ENCODE measurements around the gene XXYLT1.
A peak's percentile ranks its signal among the peaks of the same experiment; 100 is the strongest.

XXYLT1 gene

DNA sequence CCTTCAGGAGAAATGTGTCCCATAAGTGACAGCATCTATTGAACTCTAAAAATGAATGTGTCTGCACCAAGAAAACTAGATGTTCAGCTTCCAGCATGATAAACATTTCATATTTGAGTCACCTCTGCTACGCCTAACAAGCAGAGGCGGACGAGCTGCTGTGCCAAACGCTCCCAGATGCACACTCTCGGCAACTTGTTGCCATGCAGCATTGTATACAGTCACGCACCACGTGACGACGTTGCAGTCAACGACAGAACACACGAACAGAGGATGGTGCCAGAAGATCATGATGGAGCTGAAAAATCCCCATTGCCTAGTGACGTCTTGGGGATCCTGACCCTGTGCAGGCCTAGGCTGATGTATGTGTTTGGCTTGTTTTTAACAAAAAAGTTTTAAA is 137.5 kb downstream of the XXYLT1 start:
- no peaks in the 10 kb centered on the region for H3K27me3 ChIP-seq
- H3K36me3 ChIP-seq: no peaks in the 10 kb centered on the region
- peaks cover 22 to 37% (median 27%) of the 10 kb centered on the region in 10 experiments for H3K4me1 ChIP-seq
- H3K27ac ChIP-seq: no peak overlapping the region
- 0 out of 22 replicates have a peak overlapping the region, but pooled peaks of 1 of the 11 experiments have one; percentile 23 for H3K9ac ChIP-seq
- no peak overlapping the region for H3K4me3 ChIP-seq
- TF ChIP-seq Cebpa-rat (IDR thresholded peaks at IDR 0.05): no peak
- H4K20me1 ChIP-seq: peaks cover 0 to 18% (median 0%) of the 10 kb centered on the region in 11 experiments; a peak in 4 of 22 replicates
- H3K9me3 ChIP-seq (replicated peaks in 1 of 11): no peaks in the 10 kb centered on the region; a peak in 1 of 22 replicates
- no peak overlapping the region for H3K4me2 ChIP-seq

GRCh38 chr3:195133013-195133412 is 137.9 kb downstream of the XXYLT1 start:
- peaks cover 22 to 41% (median 28%) of the 10 kb centered on the region in 10 experiments for H3K4me1 ChIP-seq

DNA sequence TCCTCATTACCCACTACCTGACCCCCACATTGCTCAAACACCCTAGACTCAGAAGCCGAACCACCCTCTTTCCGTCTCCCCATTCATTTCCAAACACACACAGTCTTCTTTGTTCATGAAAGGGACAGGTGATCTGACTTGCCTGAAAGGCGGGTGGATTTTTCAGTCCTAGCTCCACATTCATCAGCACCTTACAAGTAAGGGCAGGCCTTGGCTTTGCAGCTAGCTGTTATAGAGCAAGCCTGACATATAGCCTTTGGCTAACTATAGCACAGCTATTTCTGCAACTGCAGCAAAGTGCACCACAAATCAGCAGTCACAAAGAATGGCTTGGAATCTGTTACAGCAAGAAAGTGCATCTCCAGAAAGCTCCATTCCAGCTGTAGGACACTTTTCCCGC is 139.8 kb downstream of the XXYLT1 start:
- H3K4me2 ChIP-seq: no peak overlapping the region

More at GRCh38 chr3:195133013-195133412, 137.9 kb downstream of the XXYLT1 start:
- Histone ChIP-seq H3K9ac (no peak overlapping the region), H3K36me3 (no peaks in the 10 kb centered on the region), H3K9me3 (replicated peaks in 1 of 11) (no peaks in the 10 kb centered on the region; a peak in 1 of 22 replicates), H3K27me3 (no peaks in the 10 kb centered on the region), H3K27ac (no peak overlapping the region), H3K4me3 (no peak overlapping the region), H3K4me2 (no peak overlapping the region), H4K20me1 (peaks cover 0 to 18% (median 0%) of the 10 kb centered on the region in 11 experiments; a peak in 4 of 22 replicates)
- TF ChIP-seq Cebpa-rat (IDR thresholded peaks at IDR 0.05): no peak

GRCh38 chr3:195129644-195130492 is 141.1 kb downstream of the XXYLT1 start:
- Histone ChIP-seq H3K27me3 (peaks cover 0 to 6% (median 0%) of the 10 kb centered on the region in 11 experiments; a peak in 1 of 22 replicates), H4K20me1 (peaks cover 0 to 8% (median 0%) of the 10 kb centered on the region in 11 experiments; a peak in 3 of 22 replicates), H3K9ac (no peak overlapping the region), H3K4me1 (peaks cover 33 to 48% (median 38%) of the 10 kb centered on the region in 10 experiments), H3K27ac (no peak overlapping the region), H3K36me3 (no peaks in the 10 kb centered on the region), H3K4me3 (no peak overlapping the region), H3K4me2 (peak overlapping the region in 3 of 11 experiments; percentile 10 to 28 (median 21); a peak in 3 of 22 replicates), H3K9me3 (replicated peaks in 1 of 11) (no peaks in the 10 kb centered on the region; a peak in 1 of 22 replicates)
- TF ChIP-seq Cebpa-rat (IDR thresholded peaks at IDR 0.05): no peak

More for the DNA sequence above, 139.8 kb downstream of the XXYLT1 start:
- Histone ChIP-seq H3K4me1 (peaks cover 28 to 45% (median 35%) of the 10 kb centered on the region in 10 experiments), H3K9ac (no peak overlapping the region), H3K27me3 (no peaks in the 10 kb centered on the region), H3K27ac (no peak overlapping the region), H3K9me3 (replicated peaks in 1 of 11) (no peaks in the 10 kb centered on the region; a peak in 1 of 22 replicates), H3K36me3 (no peaks in the 10 kb centered on the region), H4K20me1 (peaks cover 0 to 13% (median 0%) of the 10 kb centered on the region in 11 experiments; a peak in 3 of 22 replicates), H3K4me3 (no peak overlapping the region)
- no peak for TF ChIP-seq Cebpa-rat (IDR thresholded peaks at IDR 0.05)

GRCh38 chr3:195129072-195129643 is 141.8 kb downstream of the XXYLT1 start:
- Histone ChIP-seq H3K9me3 (replicated peaks in 1 of 11) (no peaks in the 10 kb centered on the region; a peak in 1 of 22 replicates), H3K4me1 (peaks cover 40 to 55% (median 45%) of the 10 kb centered on the region in 10 experiments), H3K4me3 (no peak overlapping the region), H3K9ac (no peak overlapping the region), H3K36me3 (no peaks in the 10 kb centered on the region), H3K27ac (no peak overlapping the region), H4K20me1 (peaks cover 0 to 8% (median 0%) of the 10 kb centered on the region in 11 experiments; a peak in 6 of 22 replicates), H3K27me3 (peaks cover 0 to 8% (median 0%) of the 10 kb centered on the region in 11 experiments; a peak in 2 of 22 replicates), H3K4me2 (peak overlapping the region in 3 of 11 experiments; percentile 10 to 28 (median 21); a peak in 1 of 22 replicates)
- no peak for TF ChIP-seq Cebpa-rat (IDR thresholded peaks at IDR 0.05)

- no peaks in the 10 kb centered on the region for H3K36me3 ChIP-seq
- no peak for TF ChIP-seq Cebpa-rat (IDR thresholded peaks at IDR 0.05)
- peaks cover 0 to 15% (median 0%) of the 10 kb centered on the region in 11 experiments; a peak in 6 of 22 replicates for H4K20me1 ChIP-seq
- peaks cover 0 to 11% (median 0%) of the 10 kb centered on the region in 11 experiments; a peak in 2 of 22 replicates for H3K27me3 ChIP-seq
- peak overlapping the region in 8 of 11 experiments; percentile 11 to 90 (median 74); a peak in 16 of 22 replicates for H3K4me2 ChIP-seq
- H3K9me3 ChIP-seq (replicated peaks in 1 of 11): no peaks in the 10 kb centered on the region; a peak in 1 of 22 replicates
- H3K4me1 ChIP-seq: peaks cover 42 to 61% (median 52%) of the 10 kb centered on the region in 10 experiments
- H3K9ac ChIP-seq: no peak overlapping the region
- no peak overlapping the region for H3K27ac ChIP-seq
- H3K4me3 ChIP-seq: no peak overlapping the region
Measured at GRCh38 chr3:195128255-195129071, 142.5 kb downstream of the XXYLT1 start.

DNA sequence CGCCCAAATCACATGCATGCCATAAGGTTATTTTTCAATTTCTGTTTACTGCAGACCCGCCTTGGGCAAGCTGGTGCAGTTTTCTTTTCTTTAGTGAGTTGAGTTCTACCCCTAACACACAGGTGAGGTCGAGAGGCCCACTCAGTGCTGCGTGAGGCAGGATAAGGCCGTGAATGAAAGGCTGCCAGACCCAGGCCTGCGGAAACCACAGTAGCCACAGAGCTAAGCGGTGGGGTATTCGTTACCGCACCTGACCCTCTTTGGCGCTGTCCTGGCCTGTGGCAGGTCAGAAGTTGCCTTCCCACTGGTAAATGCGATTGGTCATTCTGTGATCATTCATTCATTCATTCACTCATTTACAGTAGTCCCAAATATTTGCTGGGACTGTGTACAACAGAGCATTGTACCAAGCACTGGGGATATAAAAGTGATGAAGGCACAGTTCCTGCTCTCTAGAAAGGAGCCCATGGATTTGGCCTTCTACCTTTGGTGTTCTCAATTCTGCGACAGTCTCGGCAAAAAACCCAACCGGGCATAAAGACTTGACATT is 144.8 kb downstream of the XXYLT1 start:
- no peak for TF ChIP-seq Cebpa-rat (IDR thresholded peaks at IDR 0.05)
- Histone ChIP-seq H3K4me2 (peak overlapping the region; percentile 65 to 90 (median 84)), H3K36me3 (no peaks in the 10 kb centered on the region), H3K4me3 (no peak overlapping the region), H3K27me3 (peaks cover 0 to 11% (median 0%) of the 10 kb centered on the region in 11 experiments; a peak in 2 of 22 replicates), H4K20me1 (peaks cover 0 to 15% (median 0%) of the 10 kb centered on the region in 11 experiments; a peak in 7 of 22 replicates), H3K9ac (peak overlapping the region in 2 of 11 experiments; percentile 5 to 7; a peak in 1 of 22 replicates), H3K27ac (no peak overlapping the region), H3K4me1 (peaks cover 52 to 76% (median 66%) of the 10 kb centered on the region in 10 experiments), H3K9me3 (replicated peaks in 1 of 11) (no peaks in the 10 kb centered on the region; a peak in 1 of 22 replicates)

- Histone ChIP-seq H3K4me3 (no peak overlapping the region), H3K4me1 (peaks cover 50 to 76% (median 66%) of the 10 kb centered on the region in 10 experiments), H4K20me1 (peaks cover 0 to 12% (median 0%) of the 10 kb centered on the region in 11 experiments; a peak in 7 of 22 replicates), H3K9me3 (replicated peaks in 1 of 11) (no peaks in the 10 kb centered on the region; a peak in 1 of 22 replicates), H3K4me2 (peak overlapping the region; percentile 65 to 90 (median 84)), H3K27ac (0 out of 22 replicates have a peak overlapping the region, but pooled peaks of 1 of the 11 experiments have one; percentile 5), H3K36me3 (no peaks in the 10 kb centered on the region), H3K9ac (peak overlapping the region in 1 of 11 experiments; percentile 7; a peak in 1 of 22 replicates), H3K27me3 (peaks cover 0 to 11% (median 0%) of the 10 kb centered on the region in 11 experiments; a peak in 2 of 22 replicates)
- TF ChIP-seq Cebpa-rat (IDR thresholded peaks at IDR 0.05): no peak
Measured at GRCh38 chr3:195125646-195126045, 145.3 kb downstream of the XXYLT1 start.

Data from BLaER1 treated with 17β-estradiol and CSF1 and Interleukin-3, amounts not matched to agents 10 nM and 100 nM (cell line).